H9 (cell line): ENCODE results near the gene TARS2. TPM values are rescaled to one million over a fixed set of nuclear protein-coding genes. Genes with fewer than 3 reads are reported as not detected.

Experiments used
- DNase-seq: peaks from one replicate; pipeline ENCODE4 v3.0.0-alpha.2; 2017
- H2AFZ ChIP-seq: one replicate; pipeline ENCODE4 v1.6.1; 2013; ENCODE audit warnings: mild to moderate bottlenecking, low read length, control low read depth, moderate library complexity
- H2AK5ac ChIP-seq: 2 replicates; pipeline ENCODE4 v1.6.1; 2013; ENCODE audit warnings: low read length, control low read depth, mixed read lengths; ENCODE audit not compliant: insufficient read length
- H2BK120ac ChIP-seq: one replicate; pipeline ENCODE4 v1.6.1; 2013; ENCODE audit warnings: low read depth, mild to moderate bottlenecking, low read length, control low read depth, inconsistent platforms; ENCODE audit not compliant: poor library complexity, severe bottlenecking
- H2BK12ac ChIP-seq: 2 replicates; pipeline ENCODE4 v1.6.1; 2013; ENCODE audit warnings: low read length, control low read depth, mixed read lengths, low read depth; ENCODE audit not compliant: insufficient read length
- H2BK15ac ChIP-seq: 2 replicates; pipeline ENCODE4 v1.6.1; 2013; ENCODE audit warnings: low read depth, low read length, control low read depth
- H2BK20ac ChIP-seq: one replicate; pipeline ENCODE4 v1.6.1; 2013; ENCODE audit warnings: low read depth, mild to moderate bottlenecking, low read length, control low read depth, inconsistent platforms; ENCODE audit not compliant: poor library complexity, severe bottlenecking
- H2BK5ac ChIP-seq: 2 replicates; pipeline ENCODE4 v1.6.1; 2013; ENCODE audit warnings: low read length, control low read depth, mixed read lengths; ENCODE audit not compliant: insufficient read length
- H3K14ac ChIP-seq: 2 replicates; pipeline ENCODE4 v1.6.1; 2013; ENCODE audit warnings: low read length, control low read depth; ENCODE audit not compliant: insufficient read depth
- H3K18ac ChIP-seq: 2 replicates; pipeline ENCODE4 v1.6.1; 2013; ENCODE audit warnings: low read depth, mild to moderate bottlenecking, mixed read lengths, low read length, control low read depth; ENCODE audit not compliant: insufficient read length
- H3K23ac ChIP-seq: 2 replicates; pipeline ENCODE4 v1.6.1; 2013; ENCODE audit warnings: low read length, control low read depth, mixed read lengths, low read depth; ENCODE audit not compliant: insufficient read length
- H3K23me2 ChIP-seq: 2 replicates; pipeline ENCODE4 v1.6.1; 2013; ENCODE audit warnings: low read depth, mild to moderate bottlenecking, mixed read lengths, low read length, control low read depth; ENCODE audit not compliant: insufficient read length, poor library complexity, severe bottlenecking
- H3K27ac ChIP-seq: 2 replicates; pipeline ENCODE4 v1.5.1; 2013; ENCODE audit warnings: low read length, control low read depth, mixed read lengths, low read depth; ENCODE audit not compliant: insufficient read length
- H3K27me3 ChIP-seq: 2 replicates; pipeline ENCODE4 v1.6.1; 2013; ENCODE audit warnings: low read length, control low read depth, inconsistent platforms; ENCODE audit not compliant: insufficient read depth
- H3K4ac ChIP-seq: 2 replicates; pipeline ENCODE4 v1.6.1; 2013; ENCODE audit warnings: low read depth, mild to moderate bottlenecking, control low read depth, inconsistent platforms, low read length, moderate library complexity
- H3K4me1 ChIP-seq: 2 replicates; pipeline ENCODE4 v1.6.1; 2013; ENCODE audit warnings: low read length, control low read depth, inconsistent platforms; ENCODE audit not compliant: insufficient read depth
- H3K4me2 ChIP-seq: 2 replicates; pipeline ENCODE4 v1.6.1; 2013; ENCODE audit warnings: low read length, control low read depth, mixed read lengths; ENCODE audit not compliant: insufficient read length, insufficient read depth
- H3K56ac ChIP-seq: 2 replicates; pipeline ENCODE4 v1.6.1; 2013; ENCODE audit warnings: low read depth, mild to moderate bottlenecking, mixed read lengths, low read length, control low read depth; ENCODE audit not compliant: insufficient read length
- H3K79me1 ChIP-seq: 2 replicates; pipeline ENCODE4 v1.6.1; 2013; ENCODE audit warnings: low read depth, mild to moderate bottlenecking, moderate library complexity, low read length, control low read depth, inconsistent platforms; ENCODE audit not compliant: insufficient read depth, poor library complexity, severe bottlenecking
- H3K79me2 ChIP-seq: 2 replicates; pipeline ENCODE4 v1.6.1; 2013; ENCODE audit warnings: low read length, control low read depth, inconsistent platforms; ENCODE audit not compliant: insufficient read depth
- H3K9ac ChIP-seq: 2 replicates; pipeline ENCODE4 v1.6.1; 2013; ENCODE audit warnings: low read length, control low read depth, mixed read lengths; ENCODE audit not compliant: insufficient read length; ENCODE audit errors: extremely low read depth
- H3K9me3 ChIP-seq: one replicate; pipeline ENCODE4 v1.6.1; 2013; ENCODE audit warnings: low read depth, low read length, inconsistent platforms; ENCODE audit not compliant: control insufficient read depth
- H3T11ph ChIP-seq: one replicate; pipeline ENCODE4 v1.6.1; 2013; ENCODE audit warnings: mild to moderate bottlenecking, low read length, control low read depth, inconsistent platforms
- H4K20me1 ChIP-seq: one replicate; pipeline ENCODE4 v1.6.1; 2013; ENCODE audit not compliant: control insufficient read depth, insufficient read length, insufficient read depth
- H4K5ac ChIP-seq: 2 replicates; pipeline ENCODE4 v1.6.1; 2013; ENCODE audit warnings: low read depth, mild to moderate bottlenecking, mixed read lengths, low read length, control low read depth; ENCODE audit not compliant: insufficient read length
- H4K8ac ChIP-seq: replicated peaks from 2 replicates; pipeline ENCODE4 v1.6.1; 2013; ENCODE audit warnings: low read length, control low read depth, mixed read lengths, low read depth; ENCODE audit not compliant: insufficient read length
- H4K91ac ChIP-seq: 2 replicates; pipeline ENCODE4 v1.6.1; 2013; ENCODE audit warnings: low read depth, mild to moderate bottlenecking, moderate library complexity, mixed read lengths, low read length, control low read depth; ENCODE audit not compliant: insufficient read length
- H3K27ac Mint-ChIP-seq, 3 experiments: 2 replicates in 2 of 3; 3 replicates in 1 of 3; pipeline ENCODE4 v1.8.0; 2020 to 2021; ENCODE audit warnings: mixed read lengths in 3 of 3, mild to moderate bottlenecking in 1 of 3, moderate library complexity in 1 of 3
- H3K27me3 Mint-ChIP-seq: 2 replicates; pipeline ENCODE4 v1.8.0; 2021; ENCODE audit warnings: low read depth, mild to moderate bottlenecking, moderate library complexity, mixed read lengths
- H3K36me3 Mint-ChIP-seq, 3 experiments: 2 replicates in 2 of 3; 3 replicates in 1 of 3; pipeline ENCODE4 v1.8.0; 2020 to 2021; ENCODE audit warnings: low read depth in 3 of 3, mixed read lengths in 3 of 3; ENCODE audit not compliant: insufficient read depth in 1 of 3
- H3K4me1 Mint-ChIP-seq, 2 experiments: 2 replicates each; pipeline ENCODE4 v1.8.0; 2020; ENCODE audit warnings: mixed read lengths in 2 of 2
- H3K4me3 Mint-ChIP-seq, 2 experiments: 2 replicates in 1 of 2; 3 replicates in 1 of 2; pipeline ENCODE4 v1.8.0; 2020 to 2021; ENCODE audit warnings: mild to moderate bottlenecking in 2 of 2, mixed read lengths in 2 of 2, moderate library complexity in 1 of 2
- H3K9me3 Mint-ChIP-seq, 2 experiments: 2 replicates in 1 of 2; 3 replicates in 1 of 2; pipeline ENCODE4 v1.8.0; 2020; ENCODE audit warnings: mild to moderate bottlenecking in 2 of 2, mixed read lengths in 2 of 2, moderate library complexity in 1 of 2
- CTCF ChIP-seq: fragments of 200-600 bp; sonication (generic); conservative IDR thresholded peaks from 3 replicates; pipeline ENCODE4 v1.8.0; 2021; ENCODE audit warnings: antibody characterized with exemption, mild to moderate bottlenecking
- WGBS: extraction: QIAGEN DNeasy Blood & Tissue Kit; methylation state at CpG from one replicate; pipeline ENCODE4 v1.1.7; 2013; ENCODE audit warnings: missing lambda C conversion rate, low lambda C conversion rate, mixed read lengths; ENCODE audit not compliant: insufficient read length; ENCODE audit errors: extremely low coverage; 5-methylcytosine and 5-hydroxymethylcytosine counted together
- microRNA-seq: library from miRNA; unstranded; fragments of <30 nt; microRNA quantifications from one replicate; pipeline ENCODE4, GENCODE V29; 2020; ENCODE audit warnings: borderline microRNAs expressed
- total RNA-seq: library from RNA; stranded (reverse); gene quantifications from 2 replicates; pipeline ENCODE4 v1.2.1, GENCODE V29; 2021

Gene TARS2
- total RNA-seq, 1 experiment from 2014 or later: 36.5 TPM

DNA sequence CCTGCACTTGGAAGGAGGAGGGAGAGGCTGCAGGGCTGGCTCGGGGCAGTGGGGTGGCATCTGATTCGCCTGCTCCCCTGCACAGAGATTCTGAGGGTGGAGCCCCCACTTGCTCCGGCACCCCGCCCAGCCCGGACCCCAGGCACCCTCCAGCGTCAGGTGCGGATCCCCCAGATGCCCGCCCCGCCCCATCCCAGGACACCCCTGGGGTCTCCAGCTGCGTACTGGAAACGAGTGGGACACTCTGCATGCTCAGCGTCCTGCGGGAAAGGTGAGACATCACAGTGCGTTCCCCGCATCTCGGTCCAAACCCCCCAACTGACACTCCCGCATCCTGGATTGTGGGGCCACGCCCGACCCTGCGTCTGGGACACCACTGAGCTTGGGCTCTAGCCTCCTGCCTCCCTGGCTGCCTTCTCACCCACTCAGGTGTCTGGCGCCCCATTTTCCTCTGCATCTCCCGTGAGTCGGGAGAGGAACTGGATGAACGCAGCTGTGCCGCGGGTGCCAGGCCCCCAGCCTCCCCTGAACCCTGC, 69.9 kb downstream of the TARS2 start:
- Histone ChIP-seq H3K23me2 (peaks cover 8% of the 10 kb centered on the region), H3K27me3 (no peaks in the 10 kb centered on the region), H4K5ac (no peak overlapping the region), H3K18ac (no peak overlapping the region), H3K79me1 (no peaks in the 10 kb centered on the region), H2BK120ac (no peak overlapping the region), H3K79me2 (no peaks in the 10 kb centered on the region), H3K9ac (no peak overlapping the region), H3K27ac (no peak overlapping the region), H3K4me1 (peaks cover 3% of the 10 kb centered on the region; the same call in 1 of the 2 replicates), H3K56ac (no peak overlapping the region), H2BK20ac (no peak overlapping the region), H2BK15ac (no peak overlapping the region), H3K4me2 (no peak overlapping the region), H3T11ph (no peak overlapping the region), H4K8ac (no peak overlapping the region), H3K23ac (no peak overlapping the region), H4K91ac (no peak overlapping the region), H2AFZ (no peak overlapping the region), H2BK5ac (no peak overlapping the region), H3K9me3 (no peaks in the 10 kb centered on the region), H4K20me1 (no peaks in the 10 kb centered on the region), H2AK5ac (no peak overlapping the region), H3K4ac (no peak overlapping the region), H3K14ac (no peak overlapping the region), H2BK12ac (no peak overlapping the region)
- H3K27me3 Mint-ChIP-seq: peaks cover 2% of the 10 kb centered on the region; the same call in 1 of the 2 replicates
- no peaks in the 10 kb centered on the region for H3K9me3 Mint-ChIP-seq
- H3K4me1 Mint-ChIP-seq: peaks cover 22 to 35% of the 10 kb centered on the region in 2 experiments
- no peak overlapping the region for H3K4me3 Mint-ChIP-seq
- peaks cover 3 to 5% (median 5%) of the 10 kb centered on the region in 3 experiments; a peak in 5 of 7 replicates for H3K36me3 Mint-ChIP-seq
- DNase-seq: peak; percentile 26
- WGBS: no CpG with 5 or more reads among the region's 26 CpGs
- no peak for TF ChIP-seq CTCF
- 0 out of 7 replicates have a peak overlapping the region, but pooled peaks of 1 of the 3 experiments have one; percentile 17 for H3K27ac Mint-ChIP-seq

Small RNA genes within 50 kb of the gene (microRNA-seq; reads per million reads assigned to microRNA genes)
- not detected for gene MIR4257
- gene MIR6878: not detected

Other genes with a start within 250 kb of the TARS2 start
- 42.0 and 43.2 TPM in 2 replicates for gene CA14, start 229.6 kb upstream of the TARS2 start, total RNA-seq
- gene APH1A, start 218.4 kb upstream of the TARS2 start, total RNA-seq: 113 and 115 TPM in 2 replicates
- 20.8 and 21.3 TPM in 2 replicates for gene C1orf54, start 214.6 kb upstream of the TARS2 start, total RNA-seq
- 15.6 TPM in 2 replicates for gene CIART, start 204.9 kb upstream of the TARS2 start, total RNA-seq
- gene MRPS21, start 193.6 kb upstream of the TARS2 start, total RNA-seq: 113 and 114 TPM in 2 replicates
- gene PRPF3, start 165.9 kb upstream of the TARS2 start, total RNA-seq: 82.3 and 86.1 TPM in 2 replicates
- gene RPRD2, start 123.3 kb upstream of the TARS2 start, total RNA-seq: 37.9 and 39.0 TPM in 2 replicates
- gene ECM1, start 20.7 kb downstream of the TARS2 start, total RNA-seq: 0.88 and 1.4 TPM in 2 replicates
- gene FALEC, start 28.3 kb downstream of the TARS2 start, total RNA-seq: not detected in 2 replicates
- 4.6 and 6.1 TPM in 2 replicates for gene ADAMTSL4, start 62.0 kb downstream of the TARS2 start, total RNA-seq
- 247 and 250 TPM in 2 replicates for gene MCL1, start 92.2 kb downstream of the TARS2 start, total RNA-seq
- gene ENSA, start 142.2 kb downstream of the TARS2 start, total RNA-seq: 212 and 218 TPM in 2 replicates
- gene GOLPH3L, start 209.7 kb downstream of the TARS2 start, total RNA-seq: 30.0 and 30.5 TPM in 2 replicates
- not detected in 2 replicates for gene HORMAD1, start 233.5 kb downstream of the TARS2 start, total RNA-seq